Measurements from ENCODE around the gene NKD2.

The NKD2 gene

DNA sequence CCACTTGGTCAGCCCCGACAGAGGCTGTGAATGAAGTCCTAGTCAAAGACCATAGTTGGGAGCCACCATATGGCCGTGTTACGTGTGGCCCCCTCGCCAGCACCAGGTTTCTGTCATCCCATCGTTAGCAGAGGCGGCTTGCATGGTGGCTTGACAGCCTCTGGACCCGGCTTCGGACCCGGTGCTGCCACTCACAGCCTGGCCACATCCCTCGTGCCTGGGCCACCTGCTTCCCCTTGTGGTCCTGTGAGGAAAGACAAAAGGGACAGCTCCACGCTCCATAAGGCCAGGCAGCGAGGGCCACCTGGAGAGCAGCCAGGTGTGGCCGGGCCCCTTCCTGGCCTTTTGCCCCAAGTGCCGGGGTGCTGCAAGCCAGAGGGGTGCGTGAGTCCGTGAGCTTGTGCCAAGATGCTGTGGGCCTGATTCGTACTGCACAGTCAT is 6.2 kb downstream of the NKD2 start:
- DNase-seq (ENCODE audit: extremely low read depth, low read depth): no peak
- no peak overlapping the region for H3K4me3 ChIP-seq (replicated peaks; ENCODE audit: low read depth, low read length)
- TF ChIP-seq, protein P1, sequence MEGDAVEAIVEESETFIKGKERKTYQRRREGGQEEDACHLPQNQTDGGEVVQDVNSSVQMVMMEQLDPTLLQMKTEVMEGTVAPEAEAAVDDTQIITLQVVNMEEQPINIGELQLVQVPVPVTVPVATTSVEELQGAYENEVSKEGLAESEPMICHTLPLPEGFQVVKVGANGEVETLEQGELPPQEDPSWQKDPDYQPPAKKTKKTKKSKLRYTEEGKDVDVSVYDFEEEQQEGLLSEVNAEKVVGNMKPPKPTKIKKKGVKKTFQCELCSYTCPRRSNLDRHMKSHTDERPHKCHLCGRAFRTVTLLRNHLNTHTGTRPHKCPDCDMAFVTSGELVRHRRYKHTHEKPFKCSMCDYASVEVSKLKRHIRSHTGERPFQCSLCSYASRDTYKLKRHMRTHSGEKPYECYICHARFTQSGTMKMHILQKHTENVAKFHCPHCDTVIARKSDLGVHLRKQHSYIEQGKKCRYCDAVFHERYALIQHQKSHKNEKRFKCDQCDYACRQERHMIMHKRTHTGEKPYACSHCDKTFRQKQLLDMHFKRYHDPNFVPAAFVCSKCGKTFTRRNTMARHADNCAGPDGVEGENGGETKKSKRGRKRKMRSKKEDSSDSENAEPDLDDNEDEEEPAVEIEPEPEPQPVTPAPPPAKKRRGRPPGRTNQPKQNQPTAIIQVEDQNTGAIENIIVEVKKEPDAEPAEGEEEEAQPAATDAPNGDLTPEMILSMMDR (IDR thresholded peaks at IDR 0.05; ENCODE audit: low read depth, low read length, missing control alignments): no peak

DNA sequence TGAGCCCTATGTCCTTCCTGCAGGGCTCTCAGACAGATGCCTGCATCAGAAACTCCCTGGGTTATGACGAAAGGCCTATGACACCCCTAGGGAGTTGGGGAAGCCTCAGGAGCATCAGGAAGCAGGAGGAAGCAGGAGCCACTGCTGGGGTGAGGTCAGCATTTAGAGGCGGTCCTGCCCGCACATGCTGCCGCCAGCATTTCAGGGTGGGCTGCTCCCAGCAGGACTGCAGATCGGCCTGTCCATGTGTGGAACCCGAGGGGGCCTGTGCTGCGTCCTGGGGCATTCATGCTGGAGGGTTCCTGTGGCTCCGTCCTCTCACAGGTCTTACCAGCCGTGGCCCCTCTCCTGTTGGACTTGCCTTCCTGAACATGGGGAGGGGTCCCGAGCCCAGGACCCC is 6.9 kb downstream of the NKD2 start:
- DNase-seq (ENCODE audit: extremely low read depth, low read depth): no peak
- H3K4me3 ChIP-seq (replicated peaks; ENCODE audit: low read depth, low read length): no peak overlapping the region
- TF ChIP-seq, protein P1 (IDR thresholded peaks at IDR 0.05; ENCODE audit: low read depth, low read length, missing control alignments): no peak

DNA sequence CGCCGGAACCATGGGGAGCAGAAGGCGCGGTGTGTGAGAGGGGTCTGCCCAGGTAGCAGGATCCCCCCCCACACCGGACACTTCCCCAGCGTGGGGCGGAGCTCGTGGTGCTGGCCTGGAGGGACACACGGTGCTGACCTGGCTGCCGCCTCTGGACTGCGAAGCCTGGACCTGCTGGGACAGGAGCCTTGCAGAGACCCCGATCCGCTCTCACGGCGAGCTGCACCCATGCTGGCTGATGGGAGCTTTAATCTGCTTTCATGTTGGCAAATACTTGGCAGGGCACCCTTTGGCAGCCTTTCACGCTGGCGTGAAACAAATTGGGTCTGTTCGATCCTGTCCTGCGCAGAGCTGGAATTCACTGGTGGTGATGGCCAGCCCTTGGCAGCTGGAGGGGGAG is 7.4 kb downstream of the NKD2 start:
- no peak overlapping the region for H3K4me3 ChIP-seq (replicated peaks; ENCODE audit: low read depth, low read length)
- TF ChIP-seq, protein P1 (IDR thresholded peaks at IDR 0.05; ENCODE audit: low read depth, low read length, missing control alignments): no peak
- no peak for DNase-seq (ENCODE audit: extremely low read depth, low read depth)

GRCh38 chr5:1016476-1016875 is 7.9 kb downstream of the NKD2 start:
- H3K4me3 ChIP-seq (replicated peaks; ENCODE audit: low read depth, low read length): no peak overlapping the region
- no peak for DNase-seq (ENCODE audit: extremely low read depth, low read depth)
- TF ChIP-seq, protein P1 (IDR thresholded peaks at IDR 0.05; ENCODE audit: low read depth, low read length, missing control alignments): no peak

GRCh38 chr5:1017056-1017455 is 8.5 kb downstream of the NKD2 start:
- no peak overlapping the region for H3K4me3 ChIP-seq (replicated peaks; ENCODE audit: low read depth, low read length)
- DNase-seq (ENCODE audit: extremely low read depth, low read depth): no peak
- TF ChIP-seq, protein P1 (IDR thresholded peaks at IDR 0.05; ENCODE audit: low read depth, low read length, missing control alignments): no peak

DNA sequence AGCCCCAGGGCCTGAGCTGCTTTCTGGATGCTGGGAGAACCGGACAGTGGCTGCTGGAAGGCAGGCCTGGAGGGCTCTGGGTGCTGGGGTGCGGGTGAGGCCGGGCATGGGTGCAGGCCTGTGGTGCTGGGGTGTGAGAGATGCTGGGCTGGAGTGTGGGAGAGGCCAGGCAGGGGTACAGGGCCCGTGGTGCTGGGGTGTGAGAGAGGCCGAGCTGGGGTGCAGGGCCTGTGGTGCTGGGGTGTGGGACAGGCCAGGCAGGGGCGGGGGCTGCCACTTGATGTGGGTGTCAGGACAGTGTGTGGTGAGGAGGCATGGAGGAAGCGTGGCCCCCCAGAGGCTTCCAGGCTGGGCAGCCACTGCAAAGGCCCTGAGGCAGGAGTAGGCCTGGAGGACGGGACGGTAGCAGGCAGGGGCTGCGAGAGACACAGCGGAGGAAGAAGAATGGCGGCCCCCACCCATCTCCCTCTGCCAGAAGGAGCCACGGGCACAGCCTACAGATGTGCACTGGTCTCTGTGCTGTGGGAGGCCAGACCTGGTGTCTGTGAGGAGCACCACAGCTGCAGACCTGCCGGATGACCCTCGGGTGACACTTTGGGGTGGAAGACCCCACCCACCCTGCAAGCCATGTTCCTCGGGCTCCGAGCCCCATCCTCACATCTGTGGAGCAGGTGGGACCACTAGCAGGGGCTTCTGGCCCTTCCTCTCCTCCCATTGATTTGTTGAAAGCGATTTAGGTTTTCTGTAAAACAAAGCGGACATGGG is 9.3 kb downstream of the NKD2 start:
- DNase-seq (ENCODE audit: extremely low read depth, low read depth): no peak
- TF ChIP-seq, protein P1 (IDR thresholded peaks at IDR 0.05; ENCODE audit: low read depth, low read length, missing control alignments): no peak
- no peak overlapping the region for H3K4me3 ChIP-seq (replicated peaks; ENCODE audit: low read depth, low read length)

DNA sequence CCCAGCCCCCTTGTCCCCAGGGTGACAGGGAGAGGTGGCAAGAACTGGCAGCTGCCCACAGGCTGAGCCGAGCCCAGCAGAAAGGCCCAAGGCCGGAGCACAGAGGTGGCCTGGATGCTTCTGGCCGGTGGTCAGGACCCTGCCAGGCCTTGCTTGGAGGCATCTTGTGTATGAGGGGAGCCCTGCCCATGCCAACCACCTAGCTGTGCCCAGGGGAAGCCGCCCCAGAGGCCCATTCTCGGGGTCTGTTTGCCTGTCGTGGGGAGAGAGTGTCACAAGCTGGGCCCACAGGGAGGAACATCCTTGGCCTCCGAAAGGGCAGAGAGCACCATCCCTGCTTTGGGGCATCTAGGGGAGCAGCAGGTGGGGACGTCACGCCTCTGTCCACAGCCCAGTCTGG is 10.0 kb downstream of the NKD2 start:
- DNase-seq (ENCODE audit: extremely low read depth, low read depth): no peak
- TF ChIP-seq, protein P1 (IDR thresholded peaks at IDR 0.05; ENCODE audit: low read depth, low read length, missing control alignments): no peak
- no peak overlapping the region for H3K4me3 ChIP-seq (replicated peaks; ENCODE audit: low read depth, low read length)
